Measurements from ENCODE around the gene DERL3. TPM values are rescaled to one million over a fixed set of nuclear protein-coding genes. Genes with fewer than 3 reads are reported as not detected.

The DERL3 gene
- total RNA-seq, 1 donor from 2014 or later: 1.4 TPM

Other genes with a start within 250 kb of the DERL3 start
- 0.39 TPM for gene DRICH1, start 206.7 kb downstream of the DERL3 start, total RNA-seq
- 1.5 TPM for gene RGL4, start 148.0 kb downstream of the DERL3 start, total RNA-seq
- gene ZNF70, start 87.9 kb downstream of the DERL3 start, total RNA-seq: 7.8 TPM
- gene VPREB3, start 84.6 kb downstream of the DERL3 start, total RNA-seq: not detected
- not detected for gene C22orf15, start 76.0 kb downstream of the DERL3 start, total RNA-seq
- gene CHCHD10, start 71.0 kb downstream of the DERL3 start, total RNA-seq: 357 TPM
- gene MMP11, start 66.2 kb downstream of the DERL3 start, total RNA-seq: 5.7 TPM
- 70.7 TPM for gene SMARCB1, start 52.0 kb downstream of the DERL3 start, total RNA-seq
- gene SLC2A11, start 18.9 kb upstream of the DERL3 start, total RNA-seq: 8.4 TPM
- 319 TPM for gene MIF, start 55.4 kb upstream of the DERL3 start, total RNA-seq
- 3.8 TPM for gene GSTT2B, start 122.2 kb upstream of the DERL3 start, total RNA-seq
- gene DDTL, start 127.9 kb upstream of the DERL3 start, total RNA-seq: 1.2 TPM
- gene DDT, start 135.4 kb upstream of the DERL3 start, total RNA-seq: 116 TPM
- not detected for gene GSTT2, start 141.1 kb upstream of the DERL3 start, total RNA-seq
- not detected for gene GSTT4, start 166.4 kb upstream of the DERL3 start, total RNA-seq
- 41.7 TPM for gene CABIN1, start 172.3 kb upstream of the DERL3 start, total RNA-seq